ENCODE data around the gene C2CD4D. TPM values are rescaled to one million over a fixed set of nuclear protein-coding genes. Genes with fewer than 3 reads are reported as not detected.
"Not testable (repeated sequence)": the region's sequence is repeated elsewhere in the genome, so short reads cannot be mapped to it uniquely, and the experiment has no call there.

C2CD4D gene
- total RNA-seq, 1 experiment from 2014 or later = 0.79 TPM

- not testable (repeated sequence) for H4K8ac ChIP-seq (replicated peaks; ENCODE audit: insufficient read length, low read depth, low read length); H2BK120ac ChIP-seq (ENCODE audit: low read depth, low read length, poor library complexity, severe bottlenecking); H2AK5ac ChIP-seq (ENCODE audit: insufficient read length, low read length); H3T11ph ChIP-seq (ENCODE audit: low read length); H3K27me3 ChIP-seq (ENCODE audit: insufficient read depth, low read length); H2BK12ac ChIP-seq (ENCODE audit: insufficient read length, low read depth, low read length); H3K79me2 ChIP-seq (ENCODE audit: insufficient read depth, low read length); H3K4me1 ChIP-seq (ENCODE audit: insufficient read depth, low read length); H2BK20ac ChIP-seq (ENCODE audit: low read depth, low read length, poor library complexity, severe bottlenecking); H2AFZ ChIP-seq (ENCODE audit: low read length); H2BK5ac ChIP-seq (ENCODE audit: insufficient read length, low read length); H3K14ac ChIP-seq (ENCODE audit: insufficient read depth, low read length); H3K18ac ChIP-seq (ENCODE audit: insufficient read length, low read depth, low read length); H3K23ac ChIP-seq (ENCODE audit: insufficient read length, low read depth, low read length); H3K27ac ChIP-seq (ENCODE audit: insufficient read length, low read depth, low read length); H3K27me3 Mint-ChIP-seq (ENCODE audit: low read depth); H3K4me3 Mint-ChIP-seq; DNase-seq; H4K5ac ChIP-seq (ENCODE audit: insufficient read length, low read depth, low read length); H3K9ac ChIP-seq (ENCODE audit: extremely low read depth, insufficient read length, low read length); H3K4ac ChIP-seq (ENCODE audit: low read depth, low read length); H3K56ac ChIP-seq (ENCODE audit: insufficient read length, low read depth, low read length); H3K4me2 ChIP-seq (ENCODE audit: insufficient read depth, insufficient read length, low read length); H3K79me1 ChIP-seq (ENCODE audit: insufficient read depth, low read depth, low read length, poor library complexity, severe bottlenecking); H4K20me1 ChIP-seq (ENCODE audit: control insufficient read depth, insufficient read depth, insufficient read length); H3K23me2 ChIP-seq (ENCODE audit: insufficient read length, low read depth, low read length, poor library complexity, severe bottlenecking); H3K9me3 ChIP-seq (ENCODE audit: control insufficient read depth, low read depth, low read length); H3K9me3 Mint-ChIP-seq; H2BK15ac ChIP-seq (ENCODE audit: low read depth, low read length); H4K91ac ChIP-seq (ENCODE audit: insufficient read length, low read depth, low read length); H3K4me1 Mint-ChIP-seq; H3K27ac Mint-ChIP-seq
- H3K36me3 Mint-ChIP-seq (ENCODE audit: insufficient read depth in 1 of 3, low read depth in 3 of 3) = peaks cover 12 to 19% (median 14%) of the 10 kb centered on the region in 3 experiments
- no CpG with 5 or more reads among the region's 5 CpGs for WGBS (ENCODE audit: extremely low coverage, insufficient read length, low lambda C conversion rate)
These were observed 43.3 kb upstream of the C2CD4D start for GRCh38 chr1:151882918-151883317.

All from H9 (cell line).